HEK293 (cell line): Measurements from ENCODE around the gene DPH6.

Experiments used
- CTCF ChIA-PET: fragments of 350-600 bp; formaldehyde crosslinking; extraction: SDS; loops from one replicate; lab custom pipeline; 2021; ENCODE audit warnings: antibody characterized with exemption; lab: Yijun Ruan, JAX
- POLR2A ChIA-PET: fragments of 300-600 bp; formaldehyde crosslinking; extraction: SDS; loops from one replicate; lab custom pipeline; 2020; ENCODE audit warnings: antibody characterized with exemption, inconsistent platforms; lab: Yijun Ruan, JAX
- H3K27ac ChIP-seq: fragments of 200-500 bp; sonication (Bioruptor generic); 2 replicates; pipeline ENCODE4 v1.5.1; 2014; ENCODE audit warnings: low read depth, low read length, control low read depth, inconsistent platforms; ENCODE audit errors: extremely low read depth
- H3K36me3 ChIP-seq, 2 experiments: fragments of 200-500 bp in 1 of 2; sonication (Bioruptor generic) in 1 of 2; 1 replicate in 1 of 2; 2 replicates in 1 of 2; pipeline ENCODE4 v1.5.1; 2014 to 2017; ENCODE audit warnings: inconsistent platforms in 2 of 2, low read length in 2 of 2; ENCODE audit not compliant: control insufficient read depth in 2 of 2, insufficient read depth in 1 of 2
- H3K4me1 ChIP-seq: fragments of 200-500 bp; sonication (Bioruptor generic); 2 replicates; pipeline ENCODE4 v1.5.1; 2014; ENCODE audit warnings: mild to moderate bottlenecking, low read length, inconsistent platforms; ENCODE audit not compliant: control insufficient read depth, insufficient read depth
- H3K4me3 ChIP-seq: 2 replicates; pipeline ENCODE4 v1.5.1; 2011; ENCODE audit warnings: low read depth, mild to moderate bottlenecking, control low read depth, low read length, moderate library complexity
- H3K9me3 ChIP-seq: fragments of 200-500 bp; sonication (Bioruptor generic); 2 replicates; pipeline ENCODE4 v1.5.1; 2014; ENCODE audit warnings: low read depth, low read length, inconsistent platforms; ENCODE audit not compliant: control insufficient read depth, insufficient read depth
- BCL11A ChIP-seq: fragments of 450-650 bp; formaldehyde crosslinking; IDR thresholded peaks from 2 replicates; pipeline ENCODE4 v1.5.1; 2016; ENCODE audit warnings: low read depth, missing biosample characterization, missing genetic modification characterization
- KLF7 ChIP-seq: fragments of 450-650 bp; formaldehyde crosslinking; IDR thresholded peaks from 2 replicates; pipeline ENCODE4 v1.5.1; 2016; ENCODE audit warnings: missing biosample characterization, missing genetic modification characterization, borderline replicate concordance
- KLF8 ChIP-seq: fragments of 450-650 bp; formaldehyde crosslinking; IDR thresholded peaks from 2 replicates; pipeline ENCODE4 v1.5.1; 2016; ENCODE audit warnings: missing biosample characterization, missing genetic modification characterization
- MZF1 ChIP-seq: fragments of 450-650 bp; formaldehyde crosslinking; IDR thresholded peaks from 2 replicates; pipeline ENCODE4 v1.5.1; 2017; ENCODE audit warnings: missing biosample characterization, missing genetic modification characterization, borderline replicate concordance
- PRDM1 ChIP-seq: fragments of 450-650 bp; formaldehyde crosslinking; IDR thresholded peaks from 2 replicates; pipeline ENCODE4; 2016; ENCODE audit warnings: missing biosample characterization, missing genetic modification characterization
- SALL2 ChIP-seq: fragments of 450-650 bp; formaldehyde crosslinking; IDR thresholded peaks from 2 replicates; pipeline ENCODE4 v1.5.0; 2017; ENCODE audit warnings: missing biosample characterization, mild to moderate bottlenecking, missing genetic modification characterization, borderline replicate concordance
- SCRT2 ChIP-seq: fragments of 450-650 bp; formaldehyde crosslinking; IDR thresholded peaks from 2 replicates; pipeline ENCODE4 v1.5.1; 2016; ENCODE audit warnings: missing biosample characterization, missing genetic modification characterization
- WT1 ChIP-seq: fragments of 450-650 bp; formaldehyde crosslinking; IDR thresholded peaks from 2 replicates; pipeline ENCODE4 v1.5.1; 2016; ENCODE audit warnings: missing biosample characterization, missing genetic modification characterization
- ZFP37 ChIP-seq: fragments of 450-650 bp; formaldehyde crosslinking; IDR thresholded peaks from 2 replicates; pipeline ENCODE4 v1.5.1; 2016; ENCODE audit warnings: missing biosample characterization, missing genetic modification characterization
- ZNF133 ChIP-seq: fragments of 450-650 bp; formaldehyde crosslinking; IDR thresholded peaks from 2 replicates; pipeline ENCODE4 v1.5.1; 2016; ENCODE audit warnings: missing biosample characterization, missing genetic modification characterization
- ZNF155 ChIP-seq: fragments of 450-650 bp; formaldehyde crosslinking; IDR thresholded peaks from 2 replicates; pipeline ENCODE4 v1.5.1; 2016; ENCODE audit warnings: missing biosample characterization, missing genetic modification characterization
- ZNF157 ChIP-seq: fragments of 450-650 bp; formaldehyde crosslinking; IDR thresholded peaks from 2 replicates; pipeline ENCODE4 v1.5.1; 2016; ENCODE audit warnings: missing biosample characterization, missing genetic modification characterization
- ZNF391 ChIP-seq: fragments of 450-650 bp; formaldehyde crosslinking; IDR thresholded peaks from 2 replicates; pipeline ENCODE4 v1.5.1; 2016; ENCODE audit warnings: low read depth, missing biosample characterization, missing genetic modification characterization, borderline replicate concordance
- ZNF596 ChIP-seq: fragments of 450-650 bp; IDR thresholded peaks from 2 replicates; pipeline ENCODE4 v1.5.0; 2018; ENCODE audit warnings: missing biosample characterization, mild to moderate bottlenecking, missing genetic modification characterization, moderate library complexity
- ZNF76 ChIP-seq: fragments of 450-650 bp; formaldehyde crosslinking; IDR thresholded peaks from 2 replicates; pipeline ENCODE4; 2016; ENCODE audit warnings: low read depth, missing biosample characterization, missing genetic modification characterization, borderline replicate concordance
- TF ChIP-seq, protein P1 (sequence below): fragments of 450-650 bp; formaldehyde crosslinking; IDR thresholded peaks from 2 replicates; pipeline ENCODE4 v1.5.1; 2016; ENCODE audit warnings: missing biosample characterization, missing genetic modification characterization, low read depth
- TF ChIP-seq, protein P2 (sequence below): fragments of 450-650 bp; formaldehyde crosslinking; IDR thresholded peaks from 2 replicates; pipeline ENCODE4 v1.5.1; 2016; ENCODE audit warnings: missing biosample characterization, missing genetic modification characterization
- TF ChIP-seq, protein P3 (sequence below): fragments of 450-650 bp; formaldehyde crosslinking; IDR thresholded peaks from 2 replicates; pipeline ENCODE4 v1.5.1; 2016; ENCODE audit warnings: missing biosample characterization, missing genetic modification characterization
- TF ChIP-seq, protein P4 (sequence below): fragments of 450-650 bp; IDR thresholded peaks from 2 replicates; pipeline ENCODE4 v1.5.1; 2018; ENCODE audit warnings: missing biosample characterization, mild to moderate bottlenecking, missing genetic modification characterization
- TF ChIP-seq, protein P5 (sequence below): sonication (generic); formaldehyde crosslinking; IDR thresholded peaks from 2 replicates; pipeline ENCODE4 v1.8.1; 2022; ENCODE audit warnings: mild to moderate bottlenecking, moderate library complexity, missing genetic modification reagents

The DPH6 gene

DNA sequence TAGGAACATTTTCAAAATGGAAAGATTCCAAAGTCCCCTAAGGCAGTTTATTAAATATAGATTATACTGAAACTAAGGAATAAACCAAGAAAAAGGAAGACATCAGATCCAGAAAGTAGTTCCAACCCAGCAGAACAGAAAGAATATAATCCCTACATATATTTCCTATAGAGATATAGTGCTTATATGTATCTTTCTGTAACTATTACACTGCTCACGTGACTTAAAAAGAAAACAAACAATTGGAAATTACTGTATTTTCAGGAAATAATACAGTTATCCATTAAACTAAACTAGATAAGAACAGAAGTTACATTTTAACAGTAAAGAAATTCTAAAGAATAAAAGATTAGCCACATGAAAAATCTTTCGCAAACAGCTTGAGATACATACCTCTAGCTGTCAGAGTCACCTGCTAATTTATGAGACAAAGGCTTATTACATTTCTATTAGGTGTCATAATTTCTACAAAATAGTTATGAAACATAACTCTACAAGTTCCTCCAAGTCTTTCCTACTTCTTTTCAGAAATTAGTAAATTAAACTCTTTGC, 10.5 kb downstream of the DPH6 start:
- POLR2A ChIA-PET: no interaction called here
- no peak overlapping the region for H3K4me3 ChIP-seq
- TF ChIP-seq ZNF596 (tag by site-specific recombination): no peak
- TF ChIP-seq ZNF133 (tag by site-specific recombination): no peak
- TF ChIP-seq ZNF76: no peak
- no peak for TF ChIP-seq BCL11A (tag by site-specific recombination)
- TF ChIP-seq ZNF157 (tag by site-specific recombination): no peak
- TF ChIP-seq, protein P1, sequence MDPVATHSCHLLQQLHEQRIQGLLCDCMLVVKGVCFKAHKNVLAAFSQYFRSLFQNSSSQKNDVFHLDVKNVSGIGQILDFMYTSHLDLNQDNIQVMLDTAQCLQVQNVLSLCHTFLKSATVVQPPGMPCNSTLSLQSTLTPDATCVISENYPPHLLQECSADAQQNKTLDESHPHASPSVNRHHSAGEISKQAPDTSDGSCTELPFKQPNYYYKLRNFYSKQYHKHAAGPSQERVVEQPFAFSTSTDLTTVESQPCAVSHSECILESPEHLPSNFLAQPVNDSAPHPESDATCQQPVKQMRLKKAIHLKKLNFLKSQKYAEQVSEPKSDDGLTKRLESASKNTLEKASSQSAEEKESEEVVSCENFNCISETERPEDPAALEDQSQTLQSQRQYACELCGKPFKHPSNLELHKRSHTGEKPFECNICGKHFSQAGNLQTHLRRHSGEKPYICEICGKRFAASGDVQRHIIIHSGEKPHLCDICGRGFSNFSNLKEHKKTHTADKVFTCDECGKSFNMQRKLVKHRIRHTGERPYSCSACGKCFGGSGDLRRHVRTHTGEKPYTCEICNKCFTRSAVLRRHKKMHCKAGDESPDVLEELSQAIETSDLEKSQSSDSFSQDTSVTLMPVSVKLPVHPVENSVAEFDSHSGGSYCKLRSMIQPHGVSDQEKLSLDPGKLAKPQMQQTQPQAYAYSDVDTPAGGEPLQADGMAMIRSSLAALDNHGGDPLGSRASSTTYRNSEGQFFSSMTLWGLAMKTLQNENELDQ (tag by site-specific recombination): no peak
- TF ChIP-seq, all 188 proteins: peak for 0
- H3K4me1 ChIP-seq: no peaks in the 10 kb centered on the region
- no peak overlapping the region for H3K27ac ChIP-seq
- CTCF ChIA-PET: no interaction called here
- no peaks in the 10 kb centered on the region for H3K9me3 ChIP-seq
- no peaks in the 10 kb centered on the region for H3K36me3 ChIP-seq

DNA sequence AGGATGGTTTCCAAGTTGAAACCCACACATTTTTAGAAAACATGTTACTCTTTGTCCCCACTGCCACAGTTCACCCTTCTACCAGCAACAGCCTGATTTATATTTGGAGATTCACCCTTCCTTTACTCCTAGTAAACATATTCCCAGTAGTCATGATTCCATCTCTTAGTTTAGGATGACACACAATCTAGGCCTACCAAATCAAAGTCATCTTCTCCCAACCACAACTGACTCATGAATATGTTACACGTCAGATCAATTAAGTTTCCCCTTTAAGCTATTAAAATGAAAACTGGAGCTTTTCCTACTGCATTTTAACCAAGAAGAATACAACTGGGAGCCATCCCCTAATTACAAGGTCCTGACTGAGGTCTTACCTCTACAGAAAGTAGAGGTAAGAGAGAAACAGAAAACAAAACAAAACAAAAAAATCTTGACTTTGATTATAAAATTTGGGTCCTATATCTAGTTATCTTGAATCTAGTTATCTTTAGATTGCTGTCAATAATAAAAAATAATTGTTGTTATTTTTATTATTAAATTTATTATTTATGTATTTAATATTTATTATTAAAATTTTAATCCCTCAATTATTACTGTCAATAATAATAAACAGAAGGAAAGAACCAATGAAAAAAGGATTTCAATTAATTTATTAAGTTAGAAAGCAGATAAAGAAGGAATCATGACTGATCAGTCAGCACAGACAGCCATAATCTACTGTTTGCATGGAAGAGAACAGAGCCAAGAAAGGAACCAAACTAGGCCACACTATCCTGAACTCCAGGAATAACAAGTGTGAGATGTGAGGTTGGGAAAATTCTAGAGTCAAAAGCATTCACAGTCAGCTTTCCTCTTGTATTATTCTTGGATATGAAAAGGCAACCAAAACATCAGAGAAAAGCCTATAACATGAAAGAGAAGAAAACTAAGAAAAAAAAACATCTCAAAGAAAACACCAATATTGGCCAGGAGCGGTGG, 12.5 kb downstream of the DPH6 start:
- Histone ChIP-seq H3K36me3 (no peaks in the 10 kb centered on the region), H3K9me3 (no peaks in the 10 kb centered on the region), H3K4me1 (no peaks in the 10 kb centered on the region), H3K27ac (no peak overlapping the region), H3K4me3 (no peak overlapping the region)
- CTCF ChIA-PET: no interaction called here
- no peak for TF ChIP-seq KLF7 (tag by site-specific recombination)
- no peak for TF ChIP-seq ZNF155 (tag by site-specific recombination)
- no peak for TF ChIP-seq WT1 (tag by site-specific recombination)
- TF ChIP-seq, protein P2, sequence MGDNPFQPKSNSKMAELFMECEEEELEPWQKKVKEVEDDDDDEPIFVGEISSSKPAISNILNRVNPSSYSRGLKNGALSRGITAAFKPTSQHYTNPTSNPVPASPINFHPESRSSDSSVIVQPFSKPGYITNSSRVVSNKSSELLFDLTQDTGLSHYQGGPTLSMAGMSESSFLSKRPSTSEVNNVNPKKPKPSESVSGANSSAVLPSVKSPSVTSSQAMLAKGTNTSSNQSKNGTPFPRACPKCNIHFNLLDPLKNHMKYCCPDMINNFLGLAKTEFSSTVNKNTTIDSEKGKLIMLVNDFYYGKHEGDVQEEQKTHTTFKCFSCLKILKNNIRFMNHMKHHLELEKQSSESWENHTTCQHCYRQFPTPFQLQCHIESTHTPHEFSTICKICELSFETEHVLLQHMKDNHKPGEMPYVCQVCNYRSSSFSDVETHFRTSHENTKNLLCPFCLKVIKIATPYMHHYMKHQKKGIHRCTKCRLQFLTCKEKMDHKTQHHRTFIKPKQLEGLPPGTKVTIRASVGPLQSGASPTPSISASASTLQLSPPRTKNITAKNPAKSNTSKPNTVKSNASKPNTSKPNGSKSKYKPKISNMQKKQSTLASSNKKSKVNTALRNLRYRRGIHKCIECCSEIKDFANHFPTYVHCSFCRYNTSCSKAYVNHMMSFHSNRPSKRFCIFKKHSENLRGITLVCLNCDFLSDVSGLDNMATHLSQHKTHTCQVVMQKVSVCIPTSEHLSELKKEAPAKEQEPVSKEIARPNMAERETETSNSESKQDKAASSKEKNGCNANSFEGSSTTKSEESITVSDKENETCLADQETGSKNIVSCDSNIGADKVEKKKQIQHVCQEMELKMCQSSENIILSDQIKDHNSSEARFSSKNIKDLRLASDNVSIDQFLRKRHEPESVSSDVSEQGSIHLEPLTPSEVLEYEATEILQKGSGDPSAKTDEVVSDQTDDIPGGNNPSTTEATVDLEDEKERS (tag by site-specific recombination): no peak
- TF ChIP-seq KLF8: no peak
- TF ChIP-seq, protein P3, sequence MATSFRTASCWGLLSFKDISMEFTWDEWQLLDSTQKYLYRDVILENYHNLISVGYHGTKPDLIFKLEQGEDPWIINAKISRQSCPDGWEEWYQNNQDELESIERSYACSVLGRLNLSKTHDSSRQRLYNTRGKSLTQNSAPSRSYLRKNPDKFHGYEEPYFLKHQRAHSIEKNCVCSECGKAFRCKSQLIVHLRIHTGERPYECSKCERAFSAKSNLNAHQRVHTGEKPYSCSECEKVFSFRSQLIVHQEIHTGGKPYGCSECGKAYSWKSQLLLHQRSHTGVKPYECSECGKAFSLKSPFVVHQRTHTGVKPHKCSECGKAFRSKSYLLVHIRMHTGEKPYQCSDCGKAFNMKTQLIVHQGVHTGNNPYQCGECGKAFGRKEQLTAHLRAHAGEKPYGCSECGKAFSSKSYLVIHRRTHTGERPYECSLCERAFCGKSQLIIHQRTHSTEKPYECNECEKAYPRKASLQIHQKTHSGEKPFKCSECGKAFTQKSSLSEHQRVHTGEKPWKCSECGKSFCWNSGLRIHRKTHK: no peak
- TF ChIP-seq ZNF157 (tag by site-specific recombination): no peak
- TF ChIP-seq, protein P4, sequence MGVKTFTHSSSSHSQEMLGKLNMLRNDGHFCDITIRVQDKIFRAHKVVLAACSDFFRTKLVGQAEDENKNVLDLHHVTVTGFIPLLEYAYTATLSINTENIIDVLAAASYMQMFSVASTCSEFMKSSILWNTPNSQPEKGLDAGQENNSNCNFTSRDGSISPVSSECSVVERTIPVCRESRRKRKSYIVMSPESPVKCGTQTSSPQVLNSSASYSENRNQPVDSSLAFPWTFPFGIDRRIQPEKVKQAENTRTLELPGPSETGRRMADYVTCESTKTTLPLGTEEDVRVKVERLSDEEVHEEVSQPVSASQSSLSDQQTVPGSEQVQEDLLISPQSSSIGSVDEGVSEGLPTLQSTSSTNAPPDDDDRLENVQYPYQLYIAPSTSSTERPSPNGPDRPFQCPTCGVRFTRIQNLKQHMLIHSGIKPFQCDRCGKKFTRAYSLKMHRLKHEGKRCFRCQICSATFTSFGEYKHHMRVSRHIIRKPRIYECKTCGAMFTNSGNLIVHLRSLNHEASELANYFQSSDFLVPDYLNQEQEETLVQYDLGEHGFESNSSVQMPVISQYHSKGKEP (tag by site-specific recombination): no peak
- TF ChIP-seq PRDM1: no peak
- no peak for TF ChIP-seq ZNF391 (tag by site-specific recombination)
- no peak for TF ChIP-seq SCRT2
- TF ChIP-seq MZF1 (tag by site-specific recombination): no peak
- no peak for TF ChIP-seq ZFP37 (tag by site-specific recombination)
- no peak for TF ChIP-seq SALL2 (tag by site-specific recombination)
- TF ChIP-seq, protein P5, sequence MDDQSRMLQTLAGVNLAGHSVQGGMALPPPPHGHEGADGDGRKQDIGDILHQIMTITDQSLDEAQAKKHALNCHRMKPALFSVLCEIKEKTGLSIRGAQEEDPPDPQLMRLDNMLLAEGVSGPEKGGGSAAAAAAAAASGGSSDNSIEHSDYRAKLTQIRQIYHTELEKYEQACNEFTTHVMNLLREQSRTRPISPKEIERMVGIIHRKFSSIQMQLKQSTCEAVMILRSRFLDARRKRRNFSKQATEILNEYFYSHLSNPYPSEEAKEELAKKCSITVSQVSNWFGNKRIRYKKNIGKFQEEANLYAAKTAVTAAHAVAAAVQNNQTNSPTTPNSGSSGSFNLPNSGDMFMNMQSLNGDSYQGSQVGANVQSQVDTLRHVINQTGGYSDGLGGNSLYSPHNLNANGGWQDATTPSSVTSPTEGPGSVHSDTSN (CRISPR knock-in tag): no peak
- POLR2A ChIA-PET: no interaction called here
